Left lung (tissue), 10 donors: Measurements from ENCODE around the gene UBE3C. TPM values are rescaled to one million over a fixed set of nuclear protein-coding genes. Genes with fewer than 3 reads are reported as not detected.
"Not testable (repeated sequence)": the region's sequence is repeated elsewhere in the genome, so short reads cannot be mapped to it uniquely, and the experiment has no call there.

Source experiments
- ATAC-seq: fragments of 200-7000 bp; cut with Tn5 transposase; one replicate; pipeline ENCODE4 v1.9.1; 2020; ENCODE audit warnings: moderate library complexity
- DNase-seq, 4 donors: peaks; one replicate each; pipeline ENCODE4 v3.0.0-alpha.2; 2013 to 2020
- H3K27ac ChIP-seq, 2 donors: fragments of 200-600 bp; sonication (generic) in 1 of 2; one replicate each; pipeline versions ENCODE4 v1.5.0 to v1.8.0; 2020 to 2021
- H3K27me3 ChIP-seq, 2 donors: fragments of 200-600 bp; sonication (generic) in 1 of 2; one replicate each; pipeline versions ENCODE4 v1.5.0 to v1.8.0; 2020 to 2021
- H3K36me3 ChIP-seq, 2 donors: fragments of 200-600 bp; sonication (generic) in 1 of 2; one replicate each; pipeline versions ENCODE4 v1.5.0 to v1.8.0; 2020 to 2021
- H3K4me1 ChIP-seq, 2 donors: fragments of 200-600 bp; one replicate each; pipeline ENCODE4 v1.8.0; 2021
- H3K4me3 ChIP-seq, 2 donors: fragments of 200-600 bp; sonication (generic) in 1 of 2; one replicate each; pipeline versions ENCODE4 v1.5.0 to v1.8.0; 2020 to 2021; ENCODE audit warnings: mild to moderate bottlenecking in 1 of 2
- H3K9me3 ChIP-seq, 2 donors: fragments of 200-600 bp; sonication (generic) in 1 of 2; one replicate each; pipeline versions ENCODE4 v1.5.0 to v1.8.0; 2020 to 2021
- CTCF ChIP-seq, 2 donors: fragments of 200-600 bp; sonication (generic) in 1 of 2; IDR thresholded peaks; one replicate each; pipeline versions ENCODE4 v1.5.0 to v1.8.0; 2021; ENCODE audit warnings: antibody characterized with exemption in 2 of 2
- intact Hi-C, 2 donors: fragments of 100-400 bp; cut with DNase I; formaldehyde crosslinking; loops; one replicate each; pipeline versions ENCODE4 v1.11.2 to v1.14.2; 2022
- polyA plus RNA-seq, 6 donors: library from polyadenylated mRNA; unstranded; fragments of 120-200 nt; gene quantifications; one replicate each; pipeline ENCODE4 v1.2.1, GENCODE V29; 2013; ENCODE audit not compliant: insufficient read length in 6 of 6
- total RNA-seq, 2 donors: library from RNA; stranded (reverse); fragmentation: NEBNext Ultra II Directional; extraction: Animal tissue kit (Norgen Biotek cat#: 25700); gene quantifications; one replicate each; pipeline ENCODE4 v1.2.1, GENCODE V29; 2021
- donor health status: DM: no; HTN: yes; CAD: no.
- donor health status: DM: no; HTN: no; CAD: no.

The UBE3C gene
- total and polyA plus RNA-seq, 8 donors = 38.4 to 68.9 (median 43.8) TPM

- ATAC-seq (no peak), DNase-seq (peak in 1 of 4 donors; percentile 68)
- H3K27ac ChIP-seq = no peak overlapping the region
- no peaks in the 10 kb centered on the region for H3K9me3 ChIP-seq
- no peak for TF ChIP-seq CTCF (IDR thresholded peaks at IDR 0.05)
- intact Hi-C loops = no loop called here
- no peaks in the 10 kb centered on the region for H3K27me3 ChIP-seq
- no peak overlapping the region for H3K4me3 ChIP-seq
- peaks cover 0 to 41% of the 10 kb centered on the region in 2 donors for H3K36me3 ChIP-seq
- peaks cover 7 to 44% of the 10 kb centered on the region in 2 donors for H3K4me1 ChIP-seq
Observed at GRCh38 chr7:157272351-157273207, 133.9 kb downstream of the UBE3C start.

GRCh38 chr7:157273208-157274093, 134.7 kb downstream of the UBE3C start:
- Histone ChIP-seq H3K36me3 (peaks cover 0 to 33% of the 10 kb centered on the region in 2 donors), H3K9me3 (no peaks in the 10 kb centered on the region), H3K27me3 (no peaks in the 10 kb centered on the region), H3K4me1 (peaks cover 7 to 49% of the 10 kb centered on the region in 2 donors), H3K4me3 (no peak overlapping the region), H3K27ac (no peak overlapping the region)
- intact Hi-C loops = no loop called here
- peak; percentile 95 to 99 for TF ChIP-seq CTCF (IDR thresholded peaks at IDR 0.05)
- DNase-seq = peak; percentile 39 to 93 (median 69)
- peak; percentile 88 for ATAC-seq

- peaks cover 0 to 26% of the 10 kb centered on the region in 2 donors for H3K36me3 ChIP-seq
- peaks cover 7 to 54% of the 10 kb centered on the region in 2 donors for H3K4me1 ChIP-seq
- ATAC-seq, intact Hi-C loops, H3K4me3 ChIP-seq, H3K27ac ChIP-seq, H3K9me3 ChIP-seq, H3K27me3 ChIP-seq: not testable (repeated sequence)
- DNase-seq = peak in 1 of 4 donors; percentile 10
Observed at GRCh38 chr7:157274094-157274634, 135.4 kb downstream of the UBE3C start.

DNA sequence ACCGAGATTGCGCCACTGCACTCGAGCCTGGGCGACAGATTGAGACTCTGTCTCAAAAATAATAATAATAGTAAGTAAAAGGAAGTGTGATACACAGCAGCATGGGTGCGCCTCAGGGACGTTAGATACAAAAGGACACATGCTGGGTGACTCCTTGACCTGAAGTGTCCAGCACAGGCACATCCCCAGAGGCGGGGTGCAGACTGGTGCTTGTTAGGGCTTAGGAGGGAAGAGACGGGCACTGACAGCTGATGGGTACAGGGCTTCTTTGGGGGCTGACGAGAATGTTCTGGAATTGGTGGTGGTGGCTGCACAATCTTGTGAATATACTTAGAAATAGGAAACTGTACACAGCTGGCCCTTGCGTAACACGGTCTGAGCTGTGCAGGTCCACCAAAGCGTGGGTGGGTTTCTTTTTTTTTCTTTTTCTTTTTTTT, 136.3 kb downstream of the UBE3C start:
- Histone ChIP-seq H3K27ac (no peak overlapping the region), H3K4me3 (no peak overlapping the region), H3K4me1 (peaks cover 11 to 58% of the 10 kb centered on the region in 2 donors), H3K27me3 (peaks cover 0 to 15% of the 10 kb centered on the region in 2 donors), H3K36me3 (peaks cover 0 to 18% of the 10 kb centered on the region in 2 donors), H3K9me3 (no peaks in the 10 kb centered on the region)
- DNase-seq = peak in 1 of 4 donors; percentile 34
- no peak for TF ChIP-seq CTCF (IDR thresholded peaks at IDR 0.05)
- intact Hi-C loops = no loop called here
- no peak for ATAC-seq

DNA sequence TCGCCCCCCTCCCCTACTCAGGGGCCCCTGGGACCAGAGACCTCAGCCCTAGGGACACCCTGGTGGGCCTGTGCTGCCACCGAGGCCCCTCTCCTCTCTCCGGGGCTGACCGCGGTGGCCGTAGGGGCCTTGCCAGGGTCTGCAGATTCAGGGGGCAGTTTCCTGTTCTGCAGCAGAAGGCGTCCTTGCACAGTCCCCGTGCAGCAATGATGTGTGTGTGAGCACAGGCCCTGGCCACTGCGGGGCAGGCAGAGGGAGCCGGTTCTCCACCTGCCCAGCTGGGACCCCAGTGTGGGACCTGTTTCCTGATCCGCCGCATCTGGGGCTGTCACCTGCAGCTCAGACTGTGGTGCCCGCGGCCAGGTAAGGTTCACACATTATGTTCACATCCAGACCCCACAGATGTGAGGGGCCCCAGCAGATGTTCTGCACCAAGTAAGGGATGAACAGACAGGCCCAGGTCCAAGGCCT, 137.4 kb downstream of the UBE3C start:
- H3K9me3 ChIP-seq = no peaks in the 10 kb centered on the region
- ATAC-seq = no peak
- peak in 1 of 4 donors; percentile 76 for DNase-seq
- intact Hi-C loops = no loop called here
- H3K27ac ChIP-seq = no peak overlapping the region
- H3K36me3 ChIP-seq = peaks cover 0 to 7% of the 10 kb centered on the region in 2 donors
- H3K27me3 ChIP-seq = peaks cover 0 to 26% of the 10 kb centered on the region in 2 donors
- TF ChIP-seq CTCF (IDR thresholded peaks at IDR 0.05) = no peak
- peaks cover 11 to 61% of the 10 kb centered on the region in 2 donors for H3K4me1 ChIP-seq
- H3K4me3 ChIP-seq = no peak overlapping the region
